Measurements from ENCODE around the gene QSOX1. TPM values are rescaled to one million over a fixed set of nuclear protein-coding genes. Genes with fewer than 3 reads are reported as not detected.

QSOX1 gene
- total RNA-seq, 4 donors from 2014 or later: 104 to 138 (median 107) TPM

GRCh38 chr1:180170546-180171151, 16.0 kb downstream of the QSOX1 start:
- Histone ChIP-seq H3K4me3 (no peak overlapping the region), H3K36me3 (peaks cover 0 to 25% (median 11%) of the 10 kb centered on the region in 4 donors), H3K4me1 (peaks cover 44 to 53% (median 46%) of the 10 kb centered on the region in 4 donors), H3K9me3 (no peaks in the 10 kb centered on the region), H3K27ac (replicated peaks in 1 of 4) (no peak overlapping the region), H3K27me3 (no peaks in the 10 kb centered on the region)
- intact Hi-C loops (cut with DNase I): loop anchor here (10.0 kb wide), 1 partner anchor 216 kb away; the partner anchor contains the start of gene CEP350
- no peak for TF ChIP-seq CTCF (IDR thresholded peaks at IDR 0.05)
- TF ChIP-seq POLR2A (IDR thresholded peaks at IDR 0.05; ENCODE audit: low read depth): no peak
- no peak for TF ChIP-seq EP300 (IDR thresholded peaks at IDR 0.05)
- TF ChIP-seq POLR2AphosphoS5 (IDR thresholded peaks at IDR 0.05): no peak
- 69% methylated on average over 4 of the region's 4 CpGs for WGBS
- DNase-seq (ENCODE audit: extremely low spot score): no peak

- H3K4me1 ChIP-seq: peaks cover 34 to 43% (median 36%) of the 10 kb centered on the region in 4 donors
- H3K27me3 ChIP-seq: no peaks in the 10 kb centered on the region
- intact Hi-C loops (cut with DNase I): loop anchor here (10.0 kb wide), 1 partner anchor 217 kb away; the partner anchor contains the start of gene CEP350
- no peak overlapping the region for H3K27ac ChIP-seq (replicated peaks in 1 of 4)
- 96% methylated on average over 8 of the region's 8 CpGs for WGBS
- H3K9me3 ChIP-seq: no peaks in the 10 kb centered on the region
- no peak overlapping the region for H3K4me3 ChIP-seq
- TF ChIP-seq POLR2AphosphoS5 (IDR thresholded peaks at IDR 0.05) (no peak), POLR2A (IDR thresholded peaks at IDR 0.05; ENCODE audit: low read depth) (no peak), EP300 (IDR thresholded peaks at IDR 0.05) (no peak), CTCF (IDR thresholded peaks at IDR 0.05) (no peak)
- no peak for DNase-seq (ENCODE audit: extremely low spot score)
- H3K36me3 ChIP-seq: peaks cover 0 to 25% (median 15%) of the 10 kb centered on the region in 4 donors
Observed at GRCh38 chr1:180171691-180172090, 17.0 kb downstream of the QSOX1 start.

DNA sequence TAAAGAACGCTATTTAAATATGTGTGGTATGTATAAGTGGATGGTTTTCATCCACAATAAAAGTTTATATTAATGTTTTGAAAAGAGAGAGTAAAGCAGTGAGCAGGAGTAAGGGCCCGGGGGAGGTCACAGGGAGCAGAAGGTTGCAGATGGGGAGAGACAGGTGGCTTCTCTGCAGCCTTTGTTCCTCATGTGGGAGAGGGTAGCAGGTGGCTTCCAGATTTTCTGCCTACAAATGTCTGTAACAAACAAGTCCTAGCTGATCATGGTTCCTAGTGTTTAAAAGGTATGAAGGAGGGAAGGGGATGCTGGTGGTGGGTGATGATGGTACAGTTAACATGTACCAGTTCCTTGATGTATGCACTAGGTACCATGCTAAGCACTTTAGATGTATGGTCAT, 18.8 kb downstream of the QSOX1 start:
- TF ChIP-seq CTCF (IDR thresholded peaks at IDR 0.05) (no peak), EP300 (IDR thresholded peaks at IDR 0.05) (no peak), POLR2A (IDR thresholded peaks at IDR 0.05; ENCODE audit: low read depth) (no peak), POLR2AphosphoS5 (IDR thresholded peaks at IDR 0.05) (no peak)
- peaks cover 17 to 29% (median 19%) of the 10 kb centered on the region in 4 donors for H3K4me1 ChIP-seq
- peak overlapping the region; percentile 40 to 63 (median 56) for H3K27ac ChIP-seq (replicated peaks in 1 of 4)
- WGBS: 97% methylated on average over 2 of the region's 2 CpGs
- H3K36me3 ChIP-seq: peaks cover 0 to 11% (median 7%) of the 10 kb centered on the region in 4 donors
- intact Hi-C loops (cut with DNase I): loop anchor here (10.0 kb wide), 1 partner anchor 219 kb away; the partner anchor contains the start of gene CEP350
- H3K4me3 ChIP-seq: no peak overlapping the region
- no peaks in the 10 kb centered on the region for H3K9me3 ChIP-seq
- H3K27me3 ChIP-seq: no peaks in the 10 kb centered on the region
- no peak for DNase-seq (ENCODE audit: extremely low spot score)

DNA sequence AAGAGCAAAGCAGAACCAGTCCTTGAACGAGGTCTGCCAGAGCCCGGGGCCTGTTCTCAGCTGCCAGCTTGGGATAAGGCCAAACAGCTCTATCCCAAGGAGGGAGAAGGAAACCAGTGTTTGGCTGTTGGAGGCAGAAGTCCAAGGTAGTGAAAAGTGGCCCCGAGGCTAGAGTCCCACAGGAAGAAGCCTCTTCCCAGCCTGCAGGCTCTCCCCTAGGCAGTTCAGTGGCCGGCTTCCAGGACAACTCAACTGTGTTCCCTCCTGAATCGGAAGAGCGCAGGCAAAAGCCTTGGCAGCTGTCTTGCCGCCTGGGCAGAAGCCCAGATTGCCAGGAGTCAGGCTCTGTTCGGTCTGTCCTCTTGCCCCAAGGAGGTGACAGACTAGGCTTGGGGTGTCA, 19.3 kb downstream of the QSOX1 start:
- 35% methylated on average over 7 of the region's 8 CpGs for WGBS
- Histone ChIP-seq H3K9me3 (no peaks in the 10 kb centered on the region), H3K36me3 (peaks cover 0 to 7% (median 4%) of the 10 kb centered on the region in 4 donors), H3K27ac (replicated peaks in 1 of 4) (peak overlapping the region; percentile 40 to 63 (median 56)), H3K4me3 (no peak overlapping the region), H3K27me3 (no peaks in the 10 kb centered on the region), H3K4me1 (peaks cover 13 to 28% (median 16%) of the 10 kb centered on the region in 4 donors)
- DNase-seq (ENCODE audit: extremely low spot score): no peak
- TF ChIP-seq EP300 (IDR thresholded peaks at IDR 0.05): no peak
- TF ChIP-seq POLR2AphosphoS5 (IDR thresholded peaks at IDR 0.05): peak; percentile 33 to 62
- no peak for TF ChIP-seq POLR2A (IDR thresholded peaks at IDR 0.05; ENCODE audit: low read depth)
- no peak for TF ChIP-seq CTCF (IDR thresholded peaks at IDR 0.05)
- intact Hi-C loops (cut with DNase I): loop anchor here (10.0 kb wide), 1 partner anchor 219 kb away; the partner anchor contains the start of gene CEP350

All from esophagus muscularis mucosa (tissue), 4 donors.